H9 (cell line): ENCODE data around the gene RND3. TPM values are rescaled to one million over a fixed set of nuclear protein-coding genes. Genes with fewer than 3 reads are reported as not detected.

ENCODE experiments used
- DNase-seq: peaks from one replicate; pipeline ENCODE4 v3.0.0-alpha.2; 2017
- H2AFZ ChIP-seq: one replicate; pipeline ENCODE4 v1.6.1; 2013; ENCODE audit warnings: mild to moderate bottlenecking, low read length, control low read depth, moderate library complexity
- H2AK5ac ChIP-seq: 2 replicates; pipeline ENCODE4 v1.6.1; 2013; ENCODE audit warnings: low read length, control low read depth, mixed read lengths; ENCODE audit not compliant: insufficient read length
- H2BK120ac ChIP-seq: one replicate; pipeline ENCODE4 v1.6.1; 2013; ENCODE audit warnings: low read depth, mild to moderate bottlenecking, low read length, control low read depth, inconsistent platforms; ENCODE audit not compliant: poor library complexity, severe bottlenecking
- H2BK12ac ChIP-seq: 2 replicates; pipeline ENCODE4 v1.6.1; 2013; ENCODE audit warnings: low read length, control low read depth, mixed read lengths, low read depth; ENCODE audit not compliant: insufficient read length
- H2BK15ac ChIP-seq: 2 replicates; pipeline ENCODE4 v1.6.1; 2013; ENCODE audit warnings: low read depth, low read length, control low read depth
- H2BK20ac ChIP-seq: one replicate; pipeline ENCODE4 v1.6.1; 2013; ENCODE audit warnings: low read depth, mild to moderate bottlenecking, low read length, control low read depth, inconsistent platforms; ENCODE audit not compliant: poor library complexity, severe bottlenecking
- H2BK5ac ChIP-seq: 2 replicates; pipeline ENCODE4 v1.6.1; 2013; ENCODE audit warnings: low read length, control low read depth, mixed read lengths; ENCODE audit not compliant: insufficient read length
- H3K14ac ChIP-seq: 2 replicates; pipeline ENCODE4 v1.6.1; 2013; ENCODE audit warnings: low read length, control low read depth; ENCODE audit not compliant: insufficient read depth
- H3K18ac ChIP-seq: 2 replicates; pipeline ENCODE4 v1.6.1; 2013; ENCODE audit warnings: low read depth, mild to moderate bottlenecking, mixed read lengths, low read length, control low read depth; ENCODE audit not compliant: insufficient read length
- H3K23ac ChIP-seq: 2 replicates; pipeline ENCODE4 v1.6.1; 2013; ENCODE audit warnings: low read length, control low read depth, mixed read lengths, low read depth; ENCODE audit not compliant: insufficient read length
- H3K23me2 ChIP-seq: 2 replicates; pipeline ENCODE4 v1.6.1; 2013; ENCODE audit warnings: low read depth, mild to moderate bottlenecking, mixed read lengths, low read length, control low read depth; ENCODE audit not compliant: insufficient read length, poor library complexity, severe bottlenecking
- H3K27ac ChIP-seq: 2 replicates; pipeline ENCODE4 v1.5.1; 2013; ENCODE audit warnings: low read length, control low read depth, mixed read lengths, low read depth; ENCODE audit not compliant: insufficient read length
- H3K27me3 ChIP-seq: 2 replicates; pipeline ENCODE4 v1.6.1; 2013; ENCODE audit warnings: low read length, control low read depth, inconsistent platforms; ENCODE audit not compliant: insufficient read depth
- H3K4ac ChIP-seq: 2 replicates; pipeline ENCODE4 v1.6.1; 2013; ENCODE audit warnings: low read depth, mild to moderate bottlenecking, control low read depth, inconsistent platforms, low read length, moderate library complexity
- H3K4me1 ChIP-seq: 2 replicates; pipeline ENCODE4 v1.6.1; 2013; ENCODE audit warnings: low read length, control low read depth, inconsistent platforms; ENCODE audit not compliant: insufficient read depth
- H3K4me2 ChIP-seq: 2 replicates; pipeline ENCODE4 v1.6.1; 2013; ENCODE audit warnings: low read length, control low read depth, mixed read lengths; ENCODE audit not compliant: insufficient read length, insufficient read depth
- H3K56ac ChIP-seq: 2 replicates; pipeline ENCODE4 v1.6.1; 2013; ENCODE audit warnings: low read depth, mild to moderate bottlenecking, mixed read lengths, low read length, control low read depth; ENCODE audit not compliant: insufficient read length
- H3K79me1 ChIP-seq: 2 replicates; pipeline ENCODE4 v1.6.1; 2013; ENCODE audit warnings: low read depth, mild to moderate bottlenecking, moderate library complexity, low read length, control low read depth, inconsistent platforms; ENCODE audit not compliant: insufficient read depth, poor library complexity, severe bottlenecking
- H3K79me2 ChIP-seq: 2 replicates; pipeline ENCODE4 v1.6.1; 2013; ENCODE audit warnings: low read length, control low read depth, inconsistent platforms; ENCODE audit not compliant: insufficient read depth
- H3K9ac ChIP-seq: 2 replicates; pipeline ENCODE4 v1.6.1; 2013; ENCODE audit warnings: low read length, control low read depth, mixed read lengths; ENCODE audit not compliant: insufficient read length; ENCODE audit errors: extremely low read depth
- H3K9me3 ChIP-seq: one replicate; pipeline ENCODE4 v1.6.1; 2013; ENCODE audit warnings: low read depth, low read length, inconsistent platforms; ENCODE audit not compliant: control insufficient read depth
- H3T11ph ChIP-seq: one replicate; pipeline ENCODE4 v1.6.1; 2013; ENCODE audit warnings: mild to moderate bottlenecking, low read length, control low read depth, inconsistent platforms
- H4K20me1 ChIP-seq: one replicate; pipeline ENCODE4 v1.6.1; 2013; ENCODE audit not compliant: control insufficient read depth, insufficient read length, insufficient read depth
- H4K5ac ChIP-seq: 2 replicates; pipeline ENCODE4 v1.6.1; 2013; ENCODE audit warnings: low read depth, mild to moderate bottlenecking, mixed read lengths, low read length, control low read depth; ENCODE audit not compliant: insufficient read length
- H4K8ac ChIP-seq: replicated peaks from 2 replicates; pipeline ENCODE4 v1.6.1; 2013; ENCODE audit warnings: low read length, control low read depth, mixed read lengths, low read depth; ENCODE audit not compliant: insufficient read length
- H4K91ac ChIP-seq: 2 replicates; pipeline ENCODE4 v1.6.1; 2013; ENCODE audit warnings: low read depth, mild to moderate bottlenecking, moderate library complexity, mixed read lengths, low read length, control low read depth; ENCODE audit not compliant: insufficient read length
- H3K27ac Mint-ChIP-seq, 3 experiments: 2 replicates in 2 of 3; 3 replicates in 1 of 3; pipeline ENCODE4 v1.8.0; 2020 to 2021; ENCODE audit warnings: mixed read lengths in 3 of 3, mild to moderate bottlenecking in 1 of 3, moderate library complexity in 1 of 3
- H3K27me3 Mint-ChIP-seq: 2 replicates; pipeline ENCODE4 v1.8.0; 2021; ENCODE audit warnings: low read depth, mild to moderate bottlenecking, moderate library complexity, mixed read lengths
- H3K36me3 Mint-ChIP-seq, 3 experiments: 2 replicates in 2 of 3; 3 replicates in 1 of 3; pipeline ENCODE4 v1.8.0; 2020 to 2021; ENCODE audit warnings: low read depth in 3 of 3, mixed read lengths in 3 of 3; ENCODE audit not compliant: insufficient read depth in 1 of 3
- H3K4me1 Mint-ChIP-seq, 2 experiments: 2 replicates each; pipeline ENCODE4 v1.8.0; 2020; ENCODE audit warnings: mixed read lengths in 2 of 2
- H3K4me3 Mint-ChIP-seq, 2 experiments: 2 replicates in 1 of 2; 3 replicates in 1 of 2; pipeline ENCODE4 v1.8.0; 2020 to 2021; ENCODE audit warnings: mild to moderate bottlenecking in 2 of 2, mixed read lengths in 2 of 2, moderate library complexity in 1 of 2
- H3K9me3 Mint-ChIP-seq, 2 experiments: 2 replicates in 1 of 2; 3 replicates in 1 of 2; pipeline ENCODE4 v1.8.0; 2020; ENCODE audit warnings: mild to moderate bottlenecking in 2 of 2, mixed read lengths in 2 of 2, moderate library complexity in 1 of 2
- WGBS: extraction: QIAGEN DNeasy Blood & Tissue Kit; methylation state at CpG from one replicate; pipeline ENCODE4 v1.1.7; 2013; ENCODE audit warnings: missing lambda C conversion rate, low lambda C conversion rate, mixed read lengths; ENCODE audit not compliant: insufficient read length; ENCODE audit errors: extremely low coverage; 5-methylcytosine and 5-hydroxymethylcytosine counted together
- total RNA-seq: library from RNA; stranded (reverse); gene quantifications from 2 replicates; pipeline ENCODE4 v1.2.1, GENCODE V29; 2021
- TF ChIP-seq, protein P1 (sequence below): fragments of 200-600 bp; sonication (generic); conservative IDR thresholded peaks from 3 replicates; pipeline ENCODE4 v1.8.0; 2021; ENCODE audit warnings: antibody characterized with exemption, mild to moderate bottlenecking

RND3 gene
- total RNA-seq, 1 experiment from 2014 or later: 62.6 TPM

DNA sequence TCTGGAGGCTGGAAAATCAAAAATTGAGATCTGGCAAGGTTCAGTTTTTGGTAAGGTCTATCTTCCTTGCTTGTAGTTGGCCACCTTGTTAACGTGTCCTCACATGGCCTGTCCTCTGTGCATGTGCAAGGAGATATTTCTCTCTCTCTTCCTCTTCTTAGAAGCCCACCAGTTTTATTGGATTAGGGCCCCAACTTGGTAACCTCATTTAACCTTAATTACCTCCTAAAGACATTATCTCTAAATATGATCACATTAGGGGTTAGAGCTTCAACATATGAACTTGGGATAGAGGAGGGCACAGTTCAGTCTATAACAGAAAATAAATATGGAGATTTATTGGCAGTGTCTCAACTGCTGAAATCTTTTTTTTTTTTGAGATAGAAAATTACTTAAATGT, 19.6 kb upstream of the RND3 start:
- no peaks in the 10 kb centered on the region for H3K23me2 ChIP-seq
- H3K9ac ChIP-seq: no peak overlapping the region
- H3K27ac ChIP-seq: no peak overlapping the region
- no peak overlapping the region for H3T11ph ChIP-seq
- Mint-ChIP-seq H3K36me3 (no peaks in the 10 kb centered on the region), H3K27me3 (no peaks in the 10 kb centered on the region), H3K4me1 (peaks cover 3 to 7% of the 10 kb centered on the region in 2 experiments; a peak in 2 of 4 replicates), H3K9me3 (no peaks in the 10 kb centered on the region), H3K4me3 (no peak overlapping the region), H3K27ac (no peak overlapping the region)
- no peaks in the 10 kb centered on the region for H3K27me3 ChIP-seq
- H3K23ac ChIP-seq: no peak overlapping the region
- H3K9me3 ChIP-seq: no peaks in the 10 kb centered on the region
- H3K4ac ChIP-seq: no peak overlapping the region
- H4K91ac ChIP-seq: no peak overlapping the region
- TF ChIP-seq, protein P1, sequence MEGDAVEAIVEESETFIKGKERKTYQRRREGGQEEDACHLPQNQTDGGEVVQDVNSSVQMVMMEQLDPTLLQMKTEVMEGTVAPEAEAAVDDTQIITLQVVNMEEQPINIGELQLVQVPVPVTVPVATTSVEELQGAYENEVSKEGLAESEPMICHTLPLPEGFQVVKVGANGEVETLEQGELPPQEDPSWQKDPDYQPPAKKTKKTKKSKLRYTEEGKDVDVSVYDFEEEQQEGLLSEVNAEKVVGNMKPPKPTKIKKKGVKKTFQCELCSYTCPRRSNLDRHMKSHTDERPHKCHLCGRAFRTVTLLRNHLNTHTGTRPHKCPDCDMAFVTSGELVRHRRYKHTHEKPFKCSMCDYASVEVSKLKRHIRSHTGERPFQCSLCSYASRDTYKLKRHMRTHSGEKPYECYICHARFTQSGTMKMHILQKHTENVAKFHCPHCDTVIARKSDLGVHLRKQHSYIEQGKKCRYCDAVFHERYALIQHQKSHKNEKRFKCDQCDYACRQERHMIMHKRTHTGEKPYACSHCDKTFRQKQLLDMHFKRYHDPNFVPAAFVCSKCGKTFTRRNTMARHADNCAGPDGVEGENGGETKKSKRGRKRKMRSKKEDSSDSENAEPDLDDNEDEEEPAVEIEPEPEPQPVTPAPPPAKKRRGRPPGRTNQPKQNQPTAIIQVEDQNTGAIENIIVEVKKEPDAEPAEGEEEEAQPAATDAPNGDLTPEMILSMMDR: no peak
- H2BK20ac ChIP-seq: no peak overlapping the region
- H2BK120ac ChIP-seq: no peak overlapping the region
- H2AFZ ChIP-seq: no peak overlapping the region
- no CpG with 5 or more reads among the region's 1 CpG for WGBS
- H4K5ac ChIP-seq: no peak overlapping the region
- no peaks in the 10 kb centered on the region for H3K79me1 ChIP-seq
- H4K20me1 ChIP-seq: no peaks in the 10 kb centered on the region
- no peak overlapping the region for H3K14ac ChIP-seq
- no peak overlapping the region for H2BK12ac ChIP-seq
- no peaks in the 10 kb centered on the region for H3K79me2 ChIP-seq
- no peak overlapping the region for H2BK5ac ChIP-seq
- no peak overlapping the region for H4K8ac ChIP-seq
- no peak overlapping the region for H3K4me2 ChIP-seq
- no peaks in the 10 kb centered on the region for H3K4me1 ChIP-seq
- H2BK15ac ChIP-seq: no peak overlapping the region
- no peak overlapping the region for H3K56ac ChIP-seq
- H3K18ac ChIP-seq: no peak overlapping the region
- H2AK5ac ChIP-seq: no peak overlapping the region
- DNase-seq: no peak
